Ascending aorta (tissue), 2 donors: Measurements from ENCODE around the gene MED23. TPM values are rescaled to one million over a fixed set of nuclear protein-coding genes. Genes with fewer than 3 reads are reported as not detected.

ENCODE experiments used
- DNase-seq, 2 donors: peaks; one replicate each; pipeline ENCODE4 v3.0.0-alpha.2; 2019; ENCODE audit warnings: low spot score in 2 of 2
- H3K27ac ChIP-seq, 2 donors: fragments of 200-600 bp; sonication (generic); one replicate each; pipeline ENCODE4 v1.5.1; 2016 to 2017; ENCODE audit warnings: mild to moderate bottlenecking in 1 of 2
- H3K27me3 ChIP-seq: fragments of 200-600 bp; sonication (generic); one replicate; pipeline ENCODE4 v1.5.1; 2017
- H3K36me3 ChIP-seq, 2 donors: fragments of 200-600 bp; sonication (generic); one replicate each; pipeline ENCODE4 v1.5.1; 2016
- H3K4me1 ChIP-seq, 2 donors: fragments of 200-600 bp; sonication (generic); one replicate each; pipeline ENCODE4 v1.5.1; 2016 to 2017; ENCODE audit warnings: mild to moderate bottlenecking in 1 of 2
- H3K4me3 ChIP-seq, 2 donors: fragments of 200-600 bp; sonication (generic); one replicate each; pipeline ENCODE4 v1.5.1; 2016 to 2017; ENCODE audit warnings: mild to moderate bottlenecking in 1 of 2
- H3K9me3 ChIP-seq, 2 donors: fragments of 200-600 bp; sonication (generic); one replicate each; pipeline ENCODE4 v1.5.1; 2016
- intact Hi-C: fragments of 100-400 bp; cut with DNase I; formaldehyde crosslinking; loops from one replicate; pipeline ENCODE4 v1.15.1; 2023
- total RNA-seq: library from RNA; depleted of rRNA; stranded (reverse); fragments of >200 nt; gene quantifications from one replicate; pipeline ENCODE4 v1.1.0, GENCODE V29; 2016
- TF ChIP-seq, protein P1 (sequence below), 3 experiments: fragments of 200-600 bp in 2 of 3; fragments of 450-650 bp in 1 of 3; sonication (generic) in 2 of 3; IDR thresholded peaks; one replicate each; pipeline ENCODE4 v1.5.1; 2016 to 2019; ENCODE audit warnings: antibody characterized with exemption in 3 of 3, mild to moderate bottlenecking in 1 of 3, moderate library complexity in 1 of 3

MED23 gene
- total RNA-seq, 1 donor from 2014 or later = 20.4 TPM

DNA sequence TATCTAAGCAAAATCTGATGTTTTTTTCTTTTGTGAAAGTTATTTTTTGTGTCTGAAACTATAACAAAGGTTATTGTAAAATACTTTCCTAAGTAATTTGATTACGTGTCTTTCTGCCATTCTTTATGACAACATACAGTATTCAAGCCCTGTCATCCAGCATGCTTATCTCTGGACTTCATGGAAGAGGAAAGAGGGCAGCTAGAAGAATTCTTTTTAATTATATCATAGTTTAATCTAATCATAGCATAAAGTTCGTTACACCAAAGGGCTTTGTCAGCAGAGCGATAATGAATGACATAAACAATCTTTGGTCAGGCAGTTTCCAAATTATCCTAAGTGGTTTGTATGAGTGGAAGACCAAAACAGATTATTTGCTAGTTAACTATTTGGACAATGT lies 12.5 kb upstream of the MED23 start:
- Histone ChIP-seq H3K27me3 (no peaks in the 10 kb centered on the region), H3K4me3 (no peak overlapping the region), H3K27ac (no peak overlapping the region), H3K4me1 (no peaks in the 10 kb centered on the region), H3K9me3 (no peaks in the 10 kb centered on the region), H3K36me3 (no peaks in the 10 kb centered on the region)
- intact Hi-C loops = no loop called here
- TF ChIP-seq, protein P1, sequence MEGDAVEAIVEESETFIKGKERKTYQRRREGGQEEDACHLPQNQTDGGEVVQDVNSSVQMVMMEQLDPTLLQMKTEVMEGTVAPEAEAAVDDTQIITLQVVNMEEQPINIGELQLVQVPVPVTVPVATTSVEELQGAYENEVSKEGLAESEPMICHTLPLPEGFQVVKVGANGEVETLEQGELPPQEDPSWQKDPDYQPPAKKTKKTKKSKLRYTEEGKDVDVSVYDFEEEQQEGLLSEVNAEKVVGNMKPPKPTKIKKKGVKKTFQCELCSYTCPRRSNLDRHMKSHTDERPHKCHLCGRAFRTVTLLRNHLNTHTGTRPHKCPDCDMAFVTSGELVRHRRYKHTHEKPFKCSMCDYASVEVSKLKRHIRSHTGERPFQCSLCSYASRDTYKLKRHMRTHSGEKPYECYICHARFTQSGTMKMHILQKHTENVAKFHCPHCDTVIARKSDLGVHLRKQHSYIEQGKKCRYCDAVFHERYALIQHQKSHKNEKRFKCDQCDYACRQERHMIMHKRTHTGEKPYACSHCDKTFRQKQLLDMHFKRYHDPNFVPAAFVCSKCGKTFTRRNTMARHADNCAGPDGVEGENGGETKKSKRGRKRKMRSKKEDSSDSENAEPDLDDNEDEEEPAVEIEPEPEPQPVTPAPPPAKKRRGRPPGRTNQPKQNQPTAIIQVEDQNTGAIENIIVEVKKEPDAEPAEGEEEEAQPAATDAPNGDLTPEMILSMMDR (IDR thresholded peaks at IDR 0.05) = no peak
- no peak for DNase-seq

- intact Hi-C loops = no loop called here
- Histone ChIP-seq H3K9me3 (no peaks in the 10 kb centered on the region), H3K36me3 (no peaks in the 10 kb centered on the region), H3K27me3 (no peaks in the 10 kb centered on the region), H3K4me1 (no peaks in the 10 kb centered on the region), H3K27ac (no peak overlapping the region), H3K4me3 (no peak overlapping the region)
- TF ChIP-seq, protein P1 (IDR thresholded peaks at IDR 0.05) = no peak
- no peak for DNase-seq
Observed at GRCh38 chr6:131640100-131640499, 12.1 kb upstream of the MED23 start.

DNA sequence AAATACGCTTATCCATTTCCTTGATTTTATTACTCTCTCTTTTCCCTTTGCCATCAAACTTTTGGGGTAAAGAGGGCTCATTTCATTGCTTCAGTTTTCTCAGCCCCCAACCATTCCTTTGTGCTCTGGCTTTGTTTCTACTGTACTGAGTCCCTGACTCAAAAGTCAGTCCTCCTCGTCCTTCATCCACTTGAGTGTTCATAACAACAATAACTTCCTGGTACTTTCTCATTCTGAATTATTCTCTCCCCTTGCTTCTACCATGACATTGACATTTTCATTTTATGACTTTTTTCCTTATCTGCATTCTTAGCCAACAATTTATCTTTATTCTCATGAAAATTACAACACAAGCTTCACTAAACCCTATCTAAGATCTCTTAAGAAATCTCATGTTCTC lies 10.0 kb upstream of the MED23 start:
- H3K4me3 ChIP-seq = no peak overlapping the region
- no peak for DNase-seq
- H3K27ac ChIP-seq = no peak overlapping the region
- intact Hi-C loops = no loop called here
- no peaks in the 10 kb centered on the region for H3K9me3 ChIP-seq
- no peaks in the 10 kb centered on the region for H3K27me3 ChIP-seq
- H3K36me3 ChIP-seq = no peaks in the 10 kb centered on the region
- no peaks in the 10 kb centered on the region for H3K4me1 ChIP-seq
- TF ChIP-seq, protein P1 (IDR thresholded peaks at IDR 0.05) = no peak

GRCh38 chr6:131636880-131637792 lies 9.1 kb upstream of the MED23 start, which contains the start of gene ENPP3:
Gene ENPP3, plus strand, starts transcription at chr6:131637302. Its CDS starts 83 bp downstream, at chr6:131637385.
- no peak within 1 kb of the TSS for H3K4me3 ChIP-seq
- no peaks in the 10 kb centered on the region for H3K4me1 ChIP-seq
- TF ChIP-seq, protein P1 (IDR thresholded peaks at IDR 0.05) = no peak
- intact Hi-C loops = no loop called here
- no peak within 1 kb of the TSS for H3K27ac ChIP-seq
- no peaks in the 10 kb centered on the region for H3K36me3 ChIP-seq
- no peaks in the 10 kb centered on the region for H3K9me3 ChIP-seq
- no peak for DNase-seq
- no peaks in the 10 kb centered on the region for H3K27me3 ChIP-seq

DNA sequence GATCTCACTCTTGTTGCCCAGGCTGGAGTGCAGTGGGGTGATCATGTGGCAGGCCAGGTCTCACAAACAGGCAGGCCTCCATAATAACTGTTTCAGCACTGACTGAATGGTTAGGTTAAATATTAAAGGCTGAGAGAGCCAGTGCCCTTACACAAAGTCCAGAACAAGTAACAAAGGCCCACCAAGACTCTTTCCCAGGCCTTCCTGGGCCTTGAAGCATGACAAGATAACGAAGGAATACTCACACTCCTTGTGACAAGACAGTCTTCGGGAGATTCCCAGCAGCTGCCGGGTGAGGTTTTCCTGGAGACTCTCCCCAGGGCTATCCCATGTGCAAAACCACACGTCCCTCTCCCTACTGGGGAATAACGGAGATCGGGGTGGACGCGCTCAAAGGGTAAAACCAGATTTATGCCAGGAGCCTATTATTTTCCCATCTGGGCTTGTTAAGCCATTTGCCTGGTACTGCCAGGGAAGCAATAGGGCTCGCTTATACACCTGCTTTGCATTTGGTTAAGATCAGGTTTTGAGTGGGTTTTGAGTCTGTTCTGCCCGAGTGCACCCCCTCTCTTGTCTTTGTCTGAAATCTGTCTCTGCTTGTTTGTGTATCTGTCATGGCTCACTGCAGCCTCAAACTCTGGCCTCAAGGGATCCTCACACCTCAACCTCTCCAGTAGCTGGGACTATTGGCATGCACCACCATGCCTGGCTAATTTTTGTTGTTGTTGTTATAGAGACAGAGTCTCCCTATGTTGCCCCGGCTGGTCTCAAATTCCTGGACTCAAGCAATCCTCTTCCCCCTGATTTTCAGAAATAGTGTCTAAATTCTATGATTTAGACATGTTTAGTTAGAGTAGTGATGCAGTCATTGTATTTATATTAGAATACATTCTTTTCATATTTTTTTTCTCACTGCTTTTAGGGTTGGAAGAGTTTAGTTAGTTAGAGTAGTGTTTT lies 7.6 kb upstream of the MED23 start:
- Histone ChIP-seq H3K27me3 (no peaks in the 10 kb centered on the region), H3K4me1 (no peaks in the 10 kb centered on the region), H3K4me3 (no peak overlapping the region), H3K27ac (no peak overlapping the region), H3K9me3 (no peaks in the 10 kb centered on the region), H3K36me3 (no peaks in the 10 kb centered on the region)
- TF ChIP-seq, protein P1 (IDR thresholded peaks at IDR 0.05) = no peak
- no peak for DNase-seq
- intact Hi-C loops = no loop called here
